ENCODE results near the gene CCDC30.

The CCDC30 gene

DNA sequence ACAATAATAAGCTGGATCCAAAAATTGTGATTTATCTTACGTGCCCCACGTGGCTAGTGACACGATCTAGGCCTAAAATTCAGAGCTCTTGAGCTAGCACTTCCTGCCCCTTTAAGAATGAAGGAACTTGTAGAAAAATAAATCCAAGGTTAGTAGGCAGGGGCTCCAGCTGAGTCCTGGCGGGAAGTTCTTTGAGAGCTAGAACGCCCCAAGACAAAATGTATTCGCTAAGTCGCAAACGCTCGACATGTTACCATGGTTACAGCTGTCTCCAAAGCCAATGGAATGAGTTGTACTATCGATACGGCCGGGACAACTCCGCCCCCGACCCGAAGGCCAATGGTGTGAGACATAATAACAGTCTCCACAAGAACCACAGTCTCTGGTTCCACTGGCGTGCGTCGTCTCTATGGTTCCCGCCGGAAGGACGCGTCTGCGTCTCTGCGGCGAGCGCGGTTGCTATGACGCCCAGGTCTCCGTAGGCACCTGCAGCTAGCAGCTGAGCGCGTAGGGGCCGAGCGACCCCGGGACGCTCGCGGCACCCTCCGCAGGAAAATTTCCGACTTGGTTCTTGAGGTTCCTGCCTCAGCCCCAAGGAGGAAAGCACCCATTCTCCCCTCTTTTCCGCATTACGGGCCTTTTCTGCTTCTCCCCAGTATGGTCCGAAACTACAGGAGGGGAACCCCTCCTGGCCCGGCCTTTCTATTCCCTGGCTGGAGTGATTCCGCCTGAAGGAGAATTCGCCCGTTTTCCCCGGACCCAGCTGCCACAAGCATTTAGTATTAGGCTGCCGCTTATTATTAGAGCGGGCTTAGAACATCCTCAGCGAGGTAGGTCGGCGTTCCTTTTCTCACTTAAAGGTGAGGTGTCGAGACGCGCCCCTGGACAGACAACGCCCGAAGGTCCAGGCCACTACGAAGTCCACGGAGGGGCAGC, at the start of gene CCDC30:
CCDC30 (plus strand) TSS at position 459 of the 936 bp plus-strand sequence. CDS start 17,266 bp downstream, outside the sequence.
- H3K4me2 ChIP-seq (ENCODE audit: low read depth, low read length, poor library complexity, severe bottlenecking), result peak within 1 kb of the TSS; percentile 75
- peaks cover 8% of the 10 kb centered on the region for H3K27me3 ChIP-seq (ENCODE audit: insufficient read depth, low read length, poor library complexity, severe bottlenecking)
- TF ChIP-seq CTCF (conservative IDR thresholded peaks at IDR 0.05; ENCODE audit: low read length), result no peak
- TF ChIP-seq EZH2phosphoT487 (IDR thresholded peaks at IDR 0.05; ENCODE audit: borderline replicate concordance), result no peak

GRCh38 chr1:42414551-42415496, 48.3 kb upstream of the CCDC30 start:
- no peak overlapping the region for H3K4me2 ChIP-seq (ENCODE audit: low read depth, low read length, poor library complexity, severe bottlenecking)
- H3K27me3 ChIP-seq (ENCODE audit: insufficient read depth, low read length, poor library complexity, severe bottlenecking), result no peaks in the 10 kb centered on the region
- TF ChIP-seq EZH2phosphoT487 (IDR thresholded peaks at IDR 0.05; ENCODE audit: borderline replicate concordance), result no peak
- TF ChIP-seq CTCF (conservative IDR thresholded peaks at IDR 0.05; ENCODE audit: low read length), result no peak

More for the DNA sequence above, at the start of gene CCDC30:
- Histone ChIP-seq H3K4me1 (ENCODE audit: insufficient read depth, low read length, poor library complexity, severe bottlenecking) (peaks cover 15% of the 10 kb centered on the region), H3K79me2 (ENCODE audit: insufficient read depth, low read length) (peaks cover 9% of the 10 kb centered on the region), H2AFZ (ENCODE audit: low read length) (no peak within 1 kb of the TSS), H3K9me2 (replicated peaks; ENCODE audit: low read depth, low read length) (no peaks in the 10 kb centered on the region), H3K4me3 (ENCODE audit: low read length, poor library complexity, severe bottlenecking) (peak within 1 kb of the TSS; percentile 71), H3F3A (ENCODE audit: low read depth) (no peaks in the 10 kb centered on the region), H4K20me1 (ENCODE audit: insufficient read depth, low read length, poor library complexity, severe bottlenecking) (peaks cover 3% of the 10 kb centered on the region), H3K9me3 (ENCODE audit: insufficient read depth, low read depth, low read length) (no peaks in the 10 kb centered on the region), H3K36me3 (ENCODE audit: insufficient read depth, low read length) (peaks cover 4% of the 10 kb centered on the region; the same call in 1 of the 2 replicates), H3K9ac (ENCODE audit: low read depth, low read length, poor library complexity, severe bottlenecking) (no peak within 1 kb of the TSS)

DNA sequence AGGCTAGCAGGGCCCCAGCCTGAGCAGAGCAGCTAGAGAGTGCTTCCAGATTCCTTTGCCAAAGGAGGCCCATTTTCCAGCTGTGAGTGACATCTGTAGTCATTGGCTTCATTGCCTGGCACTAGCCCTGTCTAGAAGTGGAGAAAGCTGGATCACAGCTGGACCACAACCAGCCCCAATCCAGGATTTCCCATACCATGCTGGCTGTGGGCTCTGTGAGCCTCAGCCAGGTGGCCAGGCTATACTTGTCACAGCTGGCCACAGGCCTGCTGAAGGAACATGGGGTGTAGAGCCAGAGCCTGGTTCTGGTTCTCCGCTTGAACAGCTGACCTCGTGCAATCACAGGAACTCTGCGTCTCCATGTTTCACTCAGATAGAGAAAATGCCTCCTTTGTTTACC, 45.9 kb upstream of the CCDC30 start:
- H3K9me3 ChIP-seq (ENCODE audit: insufficient read depth, low read depth, low read length), result no peaks in the 10 kb centered on the region
- no peak overlapping the region for H3K9ac ChIP-seq (ENCODE audit: low read depth, low read length, poor library complexity, severe bottlenecking)
- no peak overlapping the region for H3K4me3 ChIP-seq (ENCODE audit: low read length, poor library complexity, severe bottlenecking)
- no peak for TF ChIP-seq EZH2phosphoT487 (IDR thresholded peaks at IDR 0.05; ENCODE audit: borderline replicate concordance)
- TF ChIP-seq CTCF (conservative IDR thresholded peaks at IDR 0.05; ENCODE audit: low read length), result no peak
- H3K79me2 ChIP-seq (ENCODE audit: insufficient read depth, low read length), result no peaks in the 10 kb centered on the region
- no peaks in the 10 kb centered on the region for H3K36me3 ChIP-seq (ENCODE audit: insufficient read depth, low read length)
- H3K4me2 ChIP-seq (ENCODE audit: low read depth, low read length, poor library complexity, severe bottlenecking), result no peak overlapping the region
- H2AFZ ChIP-seq (ENCODE audit: low read length), result no peak overlapping the region
- H3K4me1 ChIP-seq (ENCODE audit: insufficient read depth, low read length, poor library complexity, severe bottlenecking), result no peaks in the 10 kb centered on the region
- H4K20me1 ChIP-seq (ENCODE audit: insufficient read depth, low read length, poor library complexity, severe bottlenecking), result no peaks in the 10 kb centered on the region
- H3F3A ChIP-seq (ENCODE audit: low read depth), result no peaks in the 10 kb centered on the region
- no peaks in the 10 kb centered on the region for H3K27me3 ChIP-seq (ENCODE audit: insufficient read depth, low read length, poor library complexity, severe bottlenecking)
- no peaks in the 10 kb centered on the region for H3K9me2 ChIP-seq (replicated peaks; ENCODE audit: low read depth, low read length)

More at GRCh38 chr1:42414551-42415496, 48.3 kb upstream of the CCDC30 start:
- no peaks in the 10 kb centered on the region for H3K36me3 ChIP-seq (ENCODE audit: insufficient read depth, low read length)
- H3F3A ChIP-seq (ENCODE audit: low read depth), result no peaks in the 10 kb centered on the region
- H3K9me3 ChIP-seq (ENCODE audit: insufficient read depth, low read depth, low read length), result no peaks in the 10 kb centered on the region
- H3K79me2 ChIP-seq (ENCODE audit: insufficient read depth, low read length), result no peaks in the 10 kb centered on the region
- H2AFZ ChIP-seq (ENCODE audit: low read length), result no peak overlapping the region
- no peak overlapping the region for H3K9ac ChIP-seq (ENCODE audit: low read depth, low read length, poor library complexity, severe bottlenecking)
- no peaks in the 10 kb centered on the region for H3K4me1 ChIP-seq (ENCODE audit: insufficient read depth, low read length, poor library complexity, severe bottlenecking)
- H3K9me2 ChIP-seq (replicated peaks; ENCODE audit: low read depth, low read length), result no peaks in the 10 kb centered on the region
- H3K4me3 ChIP-seq (ENCODE audit: low read length, poor library complexity, severe bottlenecking), result no peak overlapping the region
- no peaks in the 10 kb centered on the region for H4K20me1 ChIP-seq (ENCODE audit: insufficient read depth, low read length, poor library complexity, severe bottlenecking)
